ENCODE measurements around the gene RPEL1.

Gene RPEL1

DNA sequence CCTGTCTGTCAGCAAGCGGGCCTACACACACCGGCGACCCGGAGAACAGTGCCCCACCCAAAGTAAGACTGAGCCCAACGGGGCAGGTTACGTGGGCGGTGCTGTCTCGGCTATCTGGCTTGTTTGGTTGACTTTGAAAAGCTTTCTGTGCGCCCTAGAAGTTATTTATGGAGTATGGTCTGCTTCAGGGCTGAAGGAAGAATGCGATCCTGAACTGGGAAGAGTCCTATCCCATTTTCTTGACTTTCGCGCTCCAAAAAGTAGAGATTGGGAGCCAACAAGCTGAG lies 32.8 kb downstream of the RPEL1 start:
- no peak for FAIRE-seq
- no peak for DNase-seq (ENCODE audit: low spot score)

DNA sequence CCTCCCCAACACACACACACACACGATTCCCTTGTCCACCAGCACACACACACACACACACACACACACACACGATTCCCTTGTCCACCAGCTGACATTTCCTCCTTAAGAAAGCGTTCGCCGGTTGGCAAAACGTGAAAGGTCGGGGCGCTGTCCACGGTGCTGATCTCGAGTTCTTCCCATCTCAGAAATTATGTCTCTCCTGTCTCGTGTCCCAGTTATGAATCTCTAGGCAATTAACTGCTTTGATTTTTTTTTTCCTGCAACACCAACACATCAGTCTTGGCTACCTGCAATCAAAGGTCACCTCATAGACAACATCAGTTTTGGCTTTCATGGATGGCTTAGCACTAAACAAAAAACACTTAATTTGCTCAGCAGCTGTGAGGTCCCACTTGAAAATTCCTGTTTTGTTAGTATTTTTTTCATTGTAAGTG lies 33.2 kb downstream of the RPEL1 start:
- no peak for DNase-seq (ENCODE audit: low spot score)

DNA sequence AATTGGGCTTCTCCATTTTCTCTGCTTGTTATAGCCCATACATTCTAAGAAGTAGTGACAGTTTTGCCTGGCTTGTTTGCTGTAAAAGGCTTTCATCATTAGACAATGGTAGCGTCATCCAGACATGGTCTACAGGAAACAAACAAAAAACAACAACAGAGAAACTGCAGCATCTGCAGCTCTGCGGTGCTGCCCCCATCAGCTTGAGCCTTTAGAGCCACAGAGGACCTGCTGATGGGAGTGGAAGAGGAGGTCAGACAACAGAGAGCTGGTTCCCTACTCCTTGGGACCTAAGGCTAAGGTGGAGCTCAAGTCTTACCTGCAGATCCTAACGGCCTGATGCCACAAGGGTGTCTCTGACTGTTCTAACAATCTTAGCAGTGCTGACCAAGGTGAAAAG lies 34.3 kb downstream of the RPEL1 start:
- DNase-seq (ENCODE audit: low spot score) (no peak), FAIRE-seq (no peak)

More for the DNA sequence above, 33.2 kb downstream of the RPEL1 start:
- FAIRE-seq = no peak

DNA sequence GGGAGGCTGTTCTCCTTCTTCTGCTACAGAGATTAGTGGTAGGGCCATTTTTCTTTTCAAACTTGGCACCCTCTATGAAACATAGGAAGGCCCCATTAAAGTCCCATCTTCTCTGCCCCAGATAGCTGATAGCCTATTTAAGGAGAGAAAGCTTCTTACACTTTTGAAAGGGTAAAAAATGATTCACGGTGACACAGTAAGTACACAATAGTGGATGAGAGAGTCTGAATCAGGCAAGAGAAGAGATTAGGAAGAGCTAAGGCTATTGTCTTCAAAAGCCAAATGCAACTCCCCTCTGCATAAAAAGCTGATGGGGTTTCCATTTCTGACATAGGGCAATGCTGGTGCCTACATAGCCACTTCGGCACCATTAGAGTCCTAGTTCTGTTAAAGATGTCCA lies 34.8 kb downstream of the RPEL1 start:
- no peak for DNase-seq (ENCODE audit: low spot score)
- no peak for FAIRE-seq

DNA sequence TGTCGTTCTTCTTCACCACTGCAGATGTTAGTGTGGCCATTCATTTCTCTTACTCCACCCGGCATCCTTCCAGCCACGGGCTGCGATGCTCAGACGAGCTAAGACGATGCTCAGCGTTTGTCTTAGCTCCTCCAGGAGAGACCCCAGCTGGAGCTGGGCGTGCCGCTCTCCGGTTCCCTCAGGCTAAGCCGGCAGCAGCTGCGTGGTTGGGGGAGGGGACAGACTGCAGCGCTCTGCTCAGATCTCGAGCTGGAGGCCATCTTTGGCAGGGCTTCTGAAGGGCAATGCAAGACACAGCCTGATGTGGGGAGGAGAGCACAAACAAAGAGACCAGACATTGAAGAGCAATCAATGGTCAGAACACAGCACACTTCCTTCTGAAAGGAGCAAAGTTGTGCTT lies 36.1 kb downstream of the RPEL1 start:
- FAIRE-seq (no peak), DNase-seq (ENCODE audit: low spot score) (no peak)

DNA sequence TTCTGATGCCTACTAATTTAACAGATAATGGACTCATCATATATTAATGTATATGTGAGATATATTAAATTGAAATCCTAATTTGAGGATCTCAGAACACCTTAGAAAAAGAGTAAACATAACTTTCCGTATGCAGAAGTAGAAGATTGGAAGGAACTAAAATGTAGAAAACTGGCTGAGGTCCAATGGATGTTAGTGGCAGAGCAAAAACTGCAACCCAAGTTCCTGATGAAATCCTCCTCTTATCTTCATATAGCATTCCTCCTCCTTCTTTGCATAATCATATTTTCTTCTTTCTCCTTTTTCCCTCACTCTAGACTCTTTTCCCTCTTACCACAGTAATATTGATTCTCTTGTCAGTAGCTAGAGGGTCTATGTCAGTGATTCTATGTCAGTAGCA lies 37.3 kb downstream of the RPEL1 start:
- FAIRE-seq (no peak), DNase-seq (ENCODE audit: low spot score) (no peak)

DNA sequence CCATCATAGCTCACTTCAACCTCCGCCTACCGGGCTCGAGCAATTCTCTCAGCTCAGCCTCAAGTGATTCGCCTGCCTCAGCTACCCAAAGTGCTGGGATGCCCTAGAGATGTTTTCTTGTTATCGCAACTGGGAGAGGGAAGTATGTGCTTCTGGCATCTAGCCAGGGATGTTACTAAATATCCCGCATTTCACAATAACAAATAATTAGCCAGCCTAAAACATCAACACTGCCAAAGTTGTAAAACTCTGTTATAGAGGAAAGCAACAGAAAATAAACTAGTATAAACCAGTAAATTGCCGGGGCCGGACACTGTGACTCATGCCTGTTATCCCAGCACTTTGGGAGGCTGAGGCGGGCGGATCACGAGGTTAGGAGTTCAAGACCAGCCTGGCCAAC lies 38.5 kb downstream of the RPEL1 start:
- DNase-seq (ENCODE audit: low spot score) (no peak), FAIRE-seq (no peak)

DNA sequence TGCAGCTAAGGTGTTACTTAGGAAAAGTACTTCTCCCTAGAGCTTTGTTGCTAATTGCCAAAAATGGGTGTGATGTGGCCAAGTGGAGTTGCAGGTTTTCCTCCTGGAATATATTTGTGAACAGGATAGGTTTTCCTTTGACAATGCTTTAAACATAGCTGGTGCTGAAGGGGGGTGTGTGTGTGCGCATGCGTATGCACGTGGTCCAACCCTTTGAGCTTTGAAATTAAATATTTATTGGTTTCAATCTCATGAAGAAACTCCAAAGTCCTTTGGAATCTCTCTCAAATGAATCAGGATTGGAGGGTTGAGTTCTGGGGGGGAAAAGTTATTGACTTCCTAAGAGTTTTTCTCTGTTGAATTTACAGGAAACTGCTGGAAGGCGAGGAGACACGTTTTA lies 42.3 kb downstream of the RPEL1 start:
- DNase-seq (ENCODE audit: low spot score) (no peak), FAIRE-seq (no peak)

DNA sequence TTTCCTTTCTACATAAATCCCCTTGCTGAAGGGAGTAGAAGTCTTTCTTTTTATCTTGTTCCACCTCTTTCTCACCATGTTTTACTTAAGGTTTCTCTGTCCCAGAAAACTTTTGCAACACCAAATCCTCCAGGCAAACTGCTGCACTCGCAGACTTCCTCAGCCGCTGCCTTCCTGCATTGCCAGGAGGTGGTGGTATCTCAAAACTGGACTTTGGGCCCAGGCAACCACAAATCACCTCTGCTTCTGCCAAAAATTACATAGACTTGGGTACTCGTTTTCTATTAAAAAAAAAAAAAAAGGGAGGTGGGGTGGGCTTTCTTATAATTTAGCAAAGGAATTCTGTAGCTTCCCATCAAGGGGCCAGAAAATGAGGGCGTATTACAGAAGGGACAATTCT lies 45.9 kb downstream of the RPEL1 start:
- DNase-seq (ENCODE audit: low spot score) (no peak), FAIRE-seq (no peak)

DNA sequence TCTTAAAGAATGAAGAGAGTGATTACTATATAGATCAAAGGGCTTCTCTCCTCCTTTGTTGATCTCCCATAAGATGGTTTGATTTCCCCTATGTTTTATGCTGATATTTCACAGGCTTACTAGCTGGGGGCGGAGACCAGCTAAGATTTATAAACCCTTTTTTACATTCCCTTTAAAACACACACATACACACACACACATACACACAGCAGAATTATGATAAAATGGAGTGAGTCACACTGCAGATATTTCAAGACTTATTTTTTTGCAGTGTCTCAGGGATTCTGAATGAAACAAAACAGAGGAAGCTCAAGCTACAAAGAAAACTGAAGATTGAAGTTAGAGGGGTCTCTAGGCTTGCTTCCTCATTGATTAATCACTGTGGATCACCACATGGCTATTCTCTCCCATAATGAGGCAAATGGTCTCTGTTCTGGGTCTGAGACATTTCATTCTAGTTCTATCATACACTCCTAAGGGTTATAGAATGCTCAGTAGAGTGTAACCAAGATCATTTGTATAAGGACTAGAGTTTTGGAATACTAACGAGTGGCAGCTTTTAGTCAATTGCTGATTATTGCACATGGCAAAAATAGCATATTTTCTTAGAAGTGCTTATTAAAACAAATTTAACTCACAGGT lies 49.8 kb downstream of the RPEL1 start:
- FAIRE-seq = no peak
- no peak for DNase-seq (ENCODE audit: low spot score)

Data from RCC 7860 (cell line).